GM10266 (cell line): Measurements from ENCODE around the gene RTN4R.

Experiments used
- DNase-seq: peaks from one replicate; pipeline ENCODE4 v3.0.0; 2012; ENCODE audit errors: extremely low spot score
- TF ChIP-seq, protein P1 (sequence below): IDR thresholded peaks from 2 replicates; pipeline ENCODE4 v1.5.1; 2012; ENCODE audit warnings: mild to moderate bottlenecking, low read depth; ENCODE audit not compliant: control insufficient read depth, insufficient read depth; ENCODE audit errors: missing control alignments

The RTN4R gene

DNA sequence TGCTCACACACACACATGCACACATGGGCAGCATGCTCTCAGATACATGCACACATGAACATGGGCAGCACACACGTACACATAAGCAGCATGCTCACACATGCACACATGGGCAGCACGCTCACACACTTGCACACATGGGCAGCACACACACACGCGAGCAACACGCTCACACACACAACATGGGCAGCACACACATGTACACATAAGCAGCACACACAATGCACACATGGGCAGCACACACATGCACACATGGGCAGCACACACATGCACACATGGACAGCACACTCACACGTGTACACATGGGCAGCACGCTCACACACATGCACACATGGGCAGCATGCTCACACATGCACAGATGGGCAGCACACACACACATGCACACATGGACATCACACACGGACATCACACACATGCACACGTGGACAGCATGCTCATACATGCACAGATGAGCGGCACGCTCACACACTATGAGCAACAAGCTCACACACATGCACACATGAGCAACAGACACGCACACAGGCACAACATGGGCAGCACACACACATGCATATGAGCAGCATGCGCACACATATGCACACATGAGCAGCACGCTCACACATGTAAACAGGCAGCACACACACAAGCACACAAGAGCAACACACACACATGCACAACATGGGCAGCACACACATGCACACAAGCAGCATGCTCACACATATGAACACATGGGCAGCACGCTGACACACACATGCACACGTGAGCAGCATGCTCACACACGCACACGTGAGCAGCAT lies 43.0 kb downstream of the RTN4R start:
- DNase-seq = no peak
- TF ChIP-seq, protein P1, sequence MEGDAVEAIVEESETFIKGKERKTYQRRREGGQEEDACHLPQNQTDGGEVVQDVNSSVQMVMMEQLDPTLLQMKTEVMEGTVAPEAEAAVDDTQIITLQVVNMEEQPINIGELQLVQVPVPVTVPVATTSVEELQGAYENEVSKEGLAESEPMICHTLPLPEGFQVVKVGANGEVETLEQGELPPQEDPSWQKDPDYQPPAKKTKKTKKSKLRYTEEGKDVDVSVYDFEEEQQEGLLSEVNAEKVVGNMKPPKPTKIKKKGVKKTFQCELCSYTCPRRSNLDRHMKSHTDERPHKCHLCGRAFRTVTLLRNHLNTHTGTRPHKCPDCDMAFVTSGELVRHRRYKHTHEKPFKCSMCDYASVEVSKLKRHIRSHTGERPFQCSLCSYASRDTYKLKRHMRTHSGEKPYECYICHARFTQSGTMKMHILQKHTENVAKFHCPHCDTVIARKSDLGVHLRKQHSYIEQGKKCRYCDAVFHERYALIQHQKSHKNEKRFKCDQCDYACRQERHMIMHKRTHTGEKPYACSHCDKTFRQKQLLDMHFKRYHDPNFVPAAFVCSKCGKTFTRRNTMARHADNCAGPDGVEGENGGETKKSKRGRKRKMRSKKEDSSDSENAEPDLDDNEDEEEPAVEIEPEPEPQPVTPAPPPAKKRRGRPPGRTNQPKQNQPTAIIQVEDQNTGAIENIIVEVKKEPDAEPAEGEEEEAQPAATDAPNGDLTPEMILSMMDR = no peak

DNA sequence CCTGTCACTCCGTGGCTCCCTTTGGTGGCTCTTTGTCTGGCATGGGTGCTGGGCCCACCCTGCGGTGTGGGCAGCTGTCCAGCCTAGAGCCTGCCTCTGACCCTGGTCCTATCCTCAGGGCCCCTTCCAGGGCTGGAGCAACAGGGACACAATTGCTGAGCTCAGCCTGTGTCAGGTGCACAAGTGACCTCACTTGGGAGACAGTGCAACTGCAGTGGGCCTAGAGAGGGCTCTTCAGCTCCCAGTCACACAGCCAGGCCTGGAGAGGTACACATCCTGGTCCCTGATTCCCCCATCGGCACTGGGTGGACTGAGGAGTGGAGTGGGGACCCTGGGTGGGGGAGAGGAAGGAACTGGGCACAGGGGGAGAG lies 43.9 kb downstream of the RTN4R start:
- no peak for DNase-seq
- TF ChIP-seq, protein P1 = no peak

DNA sequence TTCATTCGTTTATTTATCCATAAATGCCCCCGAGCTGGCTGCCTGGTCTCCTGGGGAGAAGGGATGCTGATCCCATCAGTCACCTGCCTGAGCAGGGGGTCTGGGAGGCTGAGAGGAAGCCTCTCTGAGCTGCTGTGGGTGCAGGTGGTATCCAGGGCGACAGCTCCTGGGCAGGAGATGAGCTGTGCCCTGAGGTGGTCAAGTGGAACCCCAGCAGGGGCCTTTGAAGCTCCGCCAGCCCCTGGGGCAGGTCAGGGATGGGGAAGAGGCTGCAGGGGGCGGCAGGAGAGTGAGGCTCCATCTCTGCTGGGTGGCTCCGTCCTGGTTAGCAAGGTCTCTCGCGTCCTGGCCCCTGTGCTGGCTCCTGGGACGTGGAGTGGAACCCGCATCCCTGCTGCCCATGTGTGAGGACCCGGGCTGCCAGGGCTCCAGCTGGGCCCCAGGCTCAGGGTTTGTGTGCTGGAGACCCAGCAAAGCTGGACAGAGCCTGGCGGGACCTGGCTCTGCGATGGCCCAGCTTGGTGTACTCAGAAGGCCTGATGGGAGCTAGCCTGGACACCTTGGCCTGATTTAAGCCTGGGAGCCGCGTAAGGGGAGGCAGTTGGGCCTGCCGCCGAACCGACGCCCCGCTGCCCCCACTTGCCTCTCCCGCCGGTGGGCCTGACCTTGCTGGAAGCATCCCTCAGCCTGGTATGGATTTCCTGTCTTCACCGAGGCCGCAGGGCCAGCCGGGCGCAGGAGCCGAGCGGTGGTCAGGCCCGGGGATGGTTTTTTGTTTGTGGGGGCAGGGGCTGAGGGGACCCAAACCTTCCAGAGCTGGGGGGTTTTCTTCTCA lies 44.5 kb downstream of the RTN4R start:
- DNase-seq = no peak
- TF ChIP-seq, protein P1 = no peak

DNA sequence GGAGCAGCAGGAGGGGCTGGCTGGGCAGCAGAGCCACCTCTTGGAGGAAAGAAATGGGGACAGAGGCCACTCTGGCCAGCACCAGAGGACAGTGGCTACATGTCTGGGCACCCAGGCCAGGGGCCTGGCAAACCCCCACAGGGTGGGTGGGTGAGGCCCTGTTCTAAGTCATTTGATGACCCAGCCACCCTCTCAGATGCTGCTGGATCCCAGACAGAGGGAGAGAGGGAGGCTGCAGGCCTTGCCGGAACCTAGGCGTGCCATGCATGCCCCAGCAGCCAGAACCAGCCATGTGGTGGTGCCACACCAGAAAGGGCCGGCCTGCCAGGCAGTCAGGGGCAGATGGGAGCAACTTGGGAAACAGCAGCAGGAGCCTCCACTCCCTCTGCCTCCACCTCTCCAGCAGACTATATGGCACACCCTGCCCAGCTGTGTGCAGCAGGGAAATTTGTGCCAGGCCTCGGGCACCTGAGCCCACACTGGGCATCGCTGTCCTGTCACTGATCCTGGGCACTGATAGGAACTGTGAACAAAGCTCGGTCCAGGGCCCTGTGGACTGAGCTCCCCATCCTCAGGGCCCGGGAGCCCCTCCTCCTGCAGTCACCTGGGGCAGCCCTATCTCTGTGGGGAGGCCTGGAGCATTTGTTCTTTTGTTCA lies 45.2 kb downstream of the RTN4R start:
- no peak for DNase-seq
- TF ChIP-seq, protein P1 = no peak

DNA sequence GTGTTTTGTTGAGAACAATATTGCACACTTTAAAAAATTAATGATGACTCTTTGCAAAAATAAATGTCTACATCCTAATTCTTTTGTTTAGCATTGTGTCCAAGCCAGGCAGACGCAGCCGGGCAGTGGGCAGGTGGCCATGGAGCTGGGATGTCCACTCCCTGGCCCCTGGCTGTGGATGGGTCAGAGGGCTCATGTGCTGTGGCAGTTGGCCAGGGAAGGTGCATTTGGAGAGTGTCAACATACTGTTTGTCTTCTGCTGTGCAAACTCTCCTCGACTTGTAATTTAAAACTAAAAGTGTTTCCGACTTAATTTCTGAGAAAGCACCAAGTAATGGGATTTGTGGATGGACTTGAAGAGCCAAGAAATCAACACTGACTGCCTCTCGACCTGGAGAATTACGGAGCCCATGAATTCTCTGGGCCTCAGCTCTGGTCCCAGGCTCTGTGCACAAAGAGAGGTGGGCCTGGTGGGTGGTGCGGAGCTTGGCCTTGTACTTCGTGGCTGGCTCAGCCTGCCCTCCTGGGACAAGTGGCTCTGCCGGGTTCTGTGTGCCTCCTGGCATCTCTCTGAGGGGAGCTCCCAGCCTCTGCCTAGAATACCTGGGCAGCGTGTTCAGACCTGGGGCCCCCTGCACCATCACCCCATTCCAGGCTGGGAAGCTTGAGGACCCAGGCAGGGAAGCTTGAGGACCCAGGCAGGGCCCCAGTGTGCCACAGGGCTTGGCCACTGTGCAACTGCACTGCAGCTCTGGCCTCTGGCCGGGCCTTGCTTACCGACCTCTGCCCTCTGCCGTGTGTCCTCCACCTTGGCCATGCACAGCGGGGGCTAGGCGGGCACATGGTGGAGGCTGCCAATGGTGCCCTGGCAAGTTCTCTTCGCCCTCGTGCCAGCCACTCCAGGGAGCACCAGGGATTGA lies 46.4 kb downstream of the RTN4R start:
- DNase-seq = no peak
- TF ChIP-seq, protein P1 = no peak

DNA sequence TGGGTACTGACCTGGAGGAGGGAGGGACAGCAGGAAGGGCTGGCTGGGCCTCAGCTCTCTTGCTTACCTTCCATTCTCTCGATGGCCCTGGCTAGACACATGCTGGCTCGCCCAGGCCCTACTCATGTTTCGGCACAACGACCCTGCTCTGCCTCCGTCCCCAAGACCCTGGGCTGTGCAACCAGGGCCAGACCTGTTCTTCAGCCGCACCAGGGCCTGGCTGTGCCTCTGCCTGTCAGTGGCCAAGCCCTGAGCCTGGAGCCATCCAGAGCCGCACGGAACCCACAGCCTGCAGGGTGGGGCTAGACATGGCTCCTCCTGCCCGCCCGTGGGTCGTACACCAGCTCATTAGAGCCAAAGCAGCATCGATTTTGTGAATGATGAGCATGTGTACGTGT lies 47.5 kb downstream of the RTN4R start:
- TF ChIP-seq, protein P1 = no peak
- DNase-seq = no peak
